H1 (cell line): ENCODE results near the gene ZNF581. TPM values are rescaled to one million over a fixed set of nuclear protein-coding genes. Genes with fewer than 3 reads are reported as not detected.

ENCODE experiments used
- CTCF ChIA-PET: fragments of 300-600 bp; sonication (Branson Sonifier 250); formaldehyde crosslinking; loops from one replicate; lab custom pipeline; 2021; ENCODE audit not compliant: partially characterized antibody; lab: Charles Lee
- POLR2A ChIA-PET: fragments of 300-600 bp; sonication (Branson Sonifier 250); formaldehyde crosslinking; loops from one replicate; lab custom pipeline; 2021; ENCODE audit warnings: inconsistent platforms; ENCODE audit not compliant: partially characterized antibody; lab: Charles Lee
- DNase-seq, 2 experiments: peaks; one replicate each; pipeline versions ENCODE4 v3.0.0 to v3.0.0-alpha.2; 2010 to 2022; ENCODE audit warnings: low spot score in 2 of 2, low read depth in 1 of 2, mixed read lengths in 1 of 2
- FAIRE-seq: peaks from 2 replicates; lab custom pipeline; 2011; peaks lifted over from hg19 to GRCh38; lab: Jason Lieb, UNC
- H2AFZ ChIP-seq: 2 replicates; pipeline ENCODE4 v1.8.1; 2012; ENCODE audit warnings: low read length, inconsistent platforms
- H2AK5ac ChIP-seq: 2 replicates; pipeline ENCODE4 v1.6.1; 2013; ENCODE audit warnings: low read depth, low read length
- H2BK120ac ChIP-seq: replicated peaks from 2 replicates; pipeline ENCODE3; 2013; ENCODE audit warnings: low read depth, low read length, inconsistent platforms
- H2BK12ac ChIP-seq: 2 replicates; pipeline ENCODE4 v1.6.1; 2013; ENCODE audit warnings: low read depth, low read length
- H2BK15ac ChIP-seq: 2 replicates; pipeline ENCODE4 v1.6.1; 2013; ENCODE audit warnings: low read length
- H2BK20ac ChIP-seq: 2 replicates; pipeline ENCODE4 v1.6.1; 2013; ENCODE audit warnings: low read length
- H2BK5ac ChIP-seq: 2 replicates; pipeline ENCODE4 v1.6.1; 2013; ENCODE audit warnings: low read depth, low read length
- H3K14ac ChIP-seq: 2 replicates; pipeline ENCODE4 v1.6.1; 2013; ENCODE audit warnings: inconsistent platforms; ENCODE audit not compliant: insufficient read length
- H3K18ac ChIP-seq: 2 replicates; pipeline ENCODE4 v1.6.1; 2013; ENCODE audit warnings: low read length; ENCODE audit errors: extremely low read depth
- H3K23ac ChIP-seq: 2 replicates; pipeline ENCODE4 v1.6.1; 2013; ENCODE audit warnings: inconsistent platforms; ENCODE audit not compliant: insufficient read length
- H3K23me2 ChIP-seq: 2 replicates; pipeline ENCODE4 v1.6.1; 2013; ENCODE audit warnings: low read depth, low read length
- H3K27ac ChIP-seq: 2 replicates; pipeline ENCODE4 v1.6.1; 2011; ENCODE audit warnings: low read depth, low read length, inconsistent platforms
- H3K27me3 ChIP-seq, 4 experiments: replicated peaks in 1 of 4; 1 replicate in 1 of 4; 2 replicates in 3 of 4; pipeline versions ENCODE4 v1.6.1 to v1.8.1; 2011 to 2013; ENCODE audit warnings: low read length in 3 of 4, mild to moderate bottlenecking in 3 of 4, inconsistent platforms in 2 of 4, mixed read lengths in 2 of 4, moderate library complexity in 1 of 4; ENCODE audit not compliant: control insufficient read depth in 3 of 4, insufficient read depth in 3 of 4; ENCODE audit errors: extremely low read depth in 1 of 4
- H3K36me3 ChIP-seq, 4 experiments: 2 replicates each; pipeline versions ENCODE4 v1.6.1 to v1.8.1; 2011 to 2013; ENCODE audit warnings: mild to moderate bottlenecking in 4 of 4, low read length in 3 of 4, moderate library complexity in 2 of 4, control low read depth in 1 of 4, inconsistent platforms in 1 of 4; ENCODE audit not compliant: insufficient read depth in 4 of 4, control insufficient read depth in 2 of 4
- H3K4ac ChIP-seq: replicated peaks from 2 replicates; pipeline ENCODE3; 2013; ENCODE audit warnings: low read length, low read depth, mixed read lengths, inconsistent platforms; ENCODE audit not compliant: insufficient read length
- H3K4me1 ChIP-seq, 4 experiments: replicated peaks in 1 of 4; 1 replicate in 1 of 4; 2 replicates in 3 of 4; pipeline versions ENCODE4 v1.6.1 to v1.8.1; 2011 to 2013; ENCODE audit warnings: low read length in 3 of 4, inconsistent platforms in 2 of 4, mixed read lengths in 1 of 4; ENCODE audit not compliant: insufficient read depth in 4 of 4, control insufficient read depth in 3 of 4
- H3K4me2 ChIP-seq, 2 experiments: 2 replicates each; pipeline versions ENCODE4 v1.6.1 to v1.8.1; 2011 to 2013; ENCODE audit warnings: low read depth in 2 of 2, low read length in 2 of 2, control low read depth in 1 of 2, inconsistent platforms in 1 of 2, mild to moderate bottlenecking in 1 of 2; ENCODE audit not compliant: insufficient read depth in 1 of 2
- H3K4me3 ChIP-seq, 4 experiments: fragments of 200-600, 300-600 bp in 1 of 4; sonication (generic), shearing (Covaris generic), sonication (Bioruptor Twin) in 1 of 4; 2 replicates each; pipeline versions ENCODE4 v1.5.1 to v1.8.1; 2011 to 2016; ENCODE audit warnings: low read length in 4 of 4, low read depth in 3 of 4, control low read depth in 2 of 4, inconsistent platforms in 2 of 4, mild to moderate bottlenecking in 2 of 4, mixed read lengths in 1 of 4, moderate library complexity in 1 of 4; ENCODE audit not compliant: insufficient read depth in 2 of 4; ENCODE audit errors: extremely low read depth in 1 of 4
- H3K56ac ChIP-seq: replicated peaks from 2 replicates; pipeline ENCODE3; 2013; ENCODE audit warnings: low read depth, mild to moderate bottlenecking, mixed read lengths, low read length, inconsistent platforms; ENCODE audit not compliant: insufficient read length
- H3K79me1 ChIP-seq: 2 replicates; pipeline ENCODE4 v1.6.1; 2013; ENCODE audit warnings: low read depth, low read length, control low read depth
- H3K79me2 ChIP-seq, 2 experiments: 2 replicates each; pipeline versions ENCODE4 v1.6.1 to v1.8.1; 2012 to 2013; ENCODE audit warnings: low read length in 2 of 2, mild to moderate bottlenecking in 2 of 2, inconsistent platforms in 1 of 2; ENCODE audit not compliant: insufficient read depth in 2 of 2, control insufficient read depth in 1 of 2
- H3K9ac ChIP-seq, 4 experiments: replicated peaks in 1 of 4; 1 replicate in 1 of 4; 2 replicates in 3 of 4; pipeline versions ENCODE4 v1.6.1 to v1.8.1; 2011 to 2013; ENCODE audit warnings: low read depth in 3 of 4, low read length in 3 of 4, control low read depth in 2 of 4, mild to moderate bottlenecking in 2 of 4, moderate library complexity in 2 of 4, inconsistent platforms in 1 of 4; ENCODE audit errors: extremely low read depth in 1 of 4
- H3K9me3 ChIP-seq, 2 experiments: 2 replicates each; pipeline versions ENCODE4 v1.6.1 to v1.8.1; 2012 to 2013; ENCODE audit warnings: mild to moderate bottlenecking in 2 of 2, moderate library complexity in 2 of 2, control low read depth in 1 of 2, inconsistent platforms in 1 of 2, low read depth in 1 of 2, low read length in 1 of 2, mixed read lengths in 1 of 2; ENCODE audit not compliant: insufficient read depth in 2 of 2
- H4K20me1 ChIP-seq, 2 experiments: replicated peaks in 1 of 2; 2 replicates each; pipeline versions ENCODE3 to v1.8.1; 2011 to 2013; ENCODE audit warnings: inconsistent platforms in 2 of 2, low read length in 2 of 2, mild to moderate bottlenecking in 1 of 2; ENCODE audit not compliant: insufficient read depth in 2 of 2, control insufficient read depth in 1 of 2
- H4K5ac ChIP-seq: 2 replicates; pipeline ENCODE4 v1.6.1; 2013; ENCODE audit warnings: low read length, low read depth, mixed read lengths, inconsistent platforms; ENCODE audit not compliant: insufficient read length
- H4K8ac ChIP-seq: 2 replicates; pipeline ENCODE4 v1.8.0; 2013; ENCODE audit warnings: mild to moderate bottlenecking, moderate library complexity, low read length, inconsistent platforms; ENCODE audit not compliant: insufficient read depth; ENCODE audit errors: extremely low read depth
- H4K91ac ChIP-seq: replicated peaks from 2 replicates; pipeline ENCODE3; 2013; ENCODE audit warnings: low read length, mixed read lengths, inconsistent platforms; ENCODE audit not compliant: insufficient read length
- ASH2L ChIP-seq: fragments of 200-600, 300-600 bp; sonication (generic); IDR thresholded peaks from one replicate; pipeline ENCODE4 v1.7.1; 2017; ENCODE audit warnings: low read length
- BRCA1 ChIP-seq: IDR thresholded peaks from 2 replicates; pipeline ENCODE4 v1.6.1; 2012; ENCODE audit warnings: low read depth, low read length, improper control_type of control experiment
- CREB1 ChIP-seq: IDR thresholded peaks from 2 replicates; pipeline ENCODE4 v1.6.1; 2012; ENCODE audit warnings: inconsistent platforms
- HDAC6 ChIP-seq: IDR thresholded peaks from one replicate; pipeline ENCODE4 v1.7.1; 2012; ENCODE audit warnings: low read depth, mild to moderate bottlenecking, inconsistent platforms, low read length, moderate library complexity
- POLR2AphosphoS5 ChIP-seq: IDR thresholded peaks from 2 replicates; pipeline ENCODE4 v1.6.1; 2011; ENCODE audit warnings: low read depth, low read length
- POU5F1 ChIP-seq: IDR thresholded peaks from 2 replicates; pipeline ENCODE4 v1.6.1; 2011; ENCODE audit warnings: low read depth, mild to moderate bottlenecking, low read length, moderate library complexity
- SRF ChIP-seq: IDR thresholded peaks from 2 replicates; pipeline ENCODE4 v1.6.1; 2011; ENCODE audit warnings: mild to moderate bottlenecking, low read depth, low read length, moderate library complexity
- TAF1 ChIP-seq: IDR thresholded peaks from 2 replicates; pipeline ENCODE4 v1.6.1; 2011; ENCODE audit warnings: mild to moderate bottlenecking, low read depth, low read length
- TCF12 ChIP-seq: IDR thresholded peaks from 2 replicates; pipeline ENCODE4 v1.6.1; 2011; ENCODE audit warnings: low read depth, mild to moderate bottlenecking, low read length
- YY1 ChIP-seq: IDR thresholded peaks from 2 replicates; pipeline ENCODE4 v1.6.1; 2011; ENCODE audit warnings: low read depth, mild to moderate bottlenecking, low read length
- ZNF274 ChIP-seq: IDR thresholded peaks from 2 replicates; pipeline ENCODE4 v1.7.0; 2012; ENCODE audit warnings: low read length, borderline replicate concordance; ENCODE audit errors: extremely low read depth
- WGBS, 2 experiments: shearing (Covaris generic) in 1 of 2; methylation state at CpG; one replicate each; pipeline versions ENCODE4 v1.1.6 to v1.1.7; 2013 to 2015; ENCODE audit warnings: low lambda C conversion rate in 2 of 2, mixed read lengths in 2 of 2, inconsistent platforms in 1 of 2, low coverage in 1 of 2, missing lambda C conversion rate in 1 of 2; ENCODE audit not compliant: insufficient replicate concordance in 2 of 2, insufficient coverage in 1 of 2, insufficient read length in 1 of 2; ENCODE audit errors: extremely low coverage in 1 of 2, missing lambda C conversion rate in 1 of 2; 5-methylcytosine and 5-hydroxymethylcytosine counted together
- polyA plus RNA-seq, 7 experiments: library from polyadenylated mRNA; depleted of rRNA in 3 of 7; stranded (reverse) in 5 of 7; unstranded in 2 of 7; fragments of >200 nt in 5 of 7; fragments of 200-250 nt in 2 of 7; gene quantifications; 1 replicate in 5 of 7; 2 replicates in 1 of 7; 4 replicates in 1 of 7; pipeline versions ENCODE4 v1.2.1 to v1.2.3, GENCODE V29; 2011 to 2013; ENCODE audit warnings: missing spikeins in 2 of 7, mixed read lengths in 2 of 7
- total RNA-seq: library from RNA; stranded (reverse); fragmentation: NEBNext Ultra II Directional; extraction: Animal tissue kit (Norgen Biotek cat#: 25700); gene quantifications from 2 replicates; pipeline ENCODE4 v1.2.1, GENCODE V29; 2021

Gene ZNF581
- total and polyA plus RNA-seq, 2 of the 8 experiments (the other 6 are each of a cell fraction or from before 2014, with no cell fraction given): 73.0 to 76.1 TPM

DNA sequence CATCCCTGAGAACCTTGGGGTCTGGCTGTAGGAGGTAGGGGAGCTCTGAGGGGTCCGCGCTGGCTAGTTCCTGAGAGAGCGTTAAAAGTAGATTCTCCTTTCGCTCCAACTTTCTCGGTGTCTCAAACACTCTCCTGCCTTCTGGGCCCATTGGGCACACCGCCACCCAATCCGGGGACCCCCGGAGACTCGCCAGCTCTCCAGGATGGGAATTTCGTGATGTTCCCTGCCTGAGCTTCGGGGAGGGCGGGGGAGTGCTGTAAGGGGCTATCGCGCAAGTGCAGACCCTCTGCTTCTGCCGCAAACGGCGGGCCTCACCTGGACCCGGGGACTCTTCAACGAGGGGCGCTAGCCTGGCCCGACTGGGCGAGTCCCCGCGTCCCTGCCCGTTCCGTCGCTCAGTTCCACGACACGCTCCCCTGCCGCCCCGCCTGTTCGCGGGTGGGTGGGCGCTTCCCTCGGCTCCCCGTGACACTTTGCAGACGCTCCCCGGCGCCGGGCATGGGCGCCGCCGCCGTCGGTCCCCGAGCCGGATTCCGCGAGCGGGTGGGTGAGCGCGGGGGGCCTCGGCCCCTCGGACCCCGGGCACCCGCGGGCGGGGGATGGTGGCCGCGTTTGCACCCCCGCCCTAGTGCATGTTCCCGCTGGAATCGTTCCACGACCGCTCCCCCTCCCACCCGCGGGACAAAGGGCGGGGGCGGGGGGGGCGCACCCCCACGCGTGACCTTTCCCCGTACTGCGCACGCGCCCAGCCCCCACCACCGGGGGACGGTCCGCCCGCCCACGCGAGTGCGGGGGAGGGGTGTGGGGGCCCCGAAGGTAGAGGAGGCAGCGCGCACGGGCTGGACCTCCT, 4.5 kb downstream of the ZNF581 start, which contains the start of gene CCDC106:
CCDC106 (plus strand) TSS at position 481 of the 853 bp plus-strand sequence. CDS start 835 bp downstream, outside the sequence.
- ChIA-PET POLR2A (interaction anchor here (0.6 to 9.2 kb wide), 19 partner anchors 9 to 494 kb away, joined by 3 to 96 read pairs (median 4); partner anchors contain the start of genes FIZ1, NAT14, UBE2S and ZNF628), CTCF (interaction anchor here (0.9 to 6.9 kb wide), 6 partner anchors 11 to 700 kb away, joined by 4 to 56 read pairs (median 5); partner anchors contain the start of gene ZNF865)
- H2BK120ac ChIP-seq: no peak within 1 kb of the TSS
- no peaks in the 10 kb centered on the region for H3K27me3 ChIP-seq
- peak within 1 kb of the TSS; percentile 83; the same call in 1 of the 2 replicates for H2BK5ac ChIP-seq
- H3K9me3 ChIP-seq: no peaks in the 10 kb centered on the region
- H4K91ac ChIP-seq: peak within 1 kb of the TSS; percentile 54
- H3K4me3 ChIP-seq: peak within 1 kb of the TSS; percentile 72 to 85 (median 78)
- peak within 1 kb of the TSS; percentile 63 for H4K8ac ChIP-seq
- peak within 1 kb of the TSS; percentile 78 to 81 for H3K4me2 ChIP-seq
- peak within 1 kb of the TSS; percentile 27 for H3K14ac ChIP-seq
- H3K79me2 ChIP-seq: peaks cover 4 to 21% of the 10 kb centered on the region in 2 experiments; a peak in 3 of 4 replicates
- H2AK5ac ChIP-seq: no peak within 1 kb of the TSS
- H3K36me3 ChIP-seq: peaks cover 7 to 13% (median 11%) of the 10 kb centered on the region in 4 experiments
- H3K18ac ChIP-seq: peak within 1 kb of the TSS; percentile 87
- H3K23me2 ChIP-seq: peaks cover 18% of the 10 kb centered on the region
- peak within 1 kb of the TSS; percentile 74 for H3K4ac ChIP-seq
- H3K56ac ChIP-seq: peak within 1 kb of the TSS; percentile 80
- H3K9ac ChIP-seq: peak within 1 kb of the TSS in 3 of 4 experiments; percentile 55 to 66 (median 60); a peak in 6 of 7 replicates
- no peak within 1 kb of the TSS for H2BK15ac ChIP-seq
- FAIRE-seq (no peak), DNase-seq (peak in 1 of 2 experiments; percentile 89)
- 0 out of 2 replicates have a peak within 1 kb of the TSS, but pooled peaks have one; percentile 58 for H3K27ac ChIP-seq
- H2BK20ac ChIP-seq: no peak within 1 kb of the TSS
- peaks cover 0 to 4% of the 10 kb centered on the region in 2 experiments for H4K20me1 ChIP-seq
- no peak within 1 kb of the TSS; the same call in 1 of the 2 replicates for H2AFZ ChIP-seq
- H4K5ac ChIP-seq: peak within 1 kb of the TSS; percentile 70
- no peak within 1 kb of the TSS for H2BK12ac ChIP-seq
- peaks cover 13% of the 10 kb centered on the region for H3K79me1 ChIP-seq
- H3K23ac ChIP-seq: no peak within 1 kb of the TSS
- WGBS, 2 experiments: 2% methylated on average over 43 of the region's 87 CpGs; no CpG with 5 or more reads in 1 of the 2 experiments
- peaks cover 0 to 17% (median 8%) of the 10 kb centered on the region in 4 experiments; a peak in 6 of 7 replicates for H3K4me1 ChIP-seq
- no peak for TF ChIP-seq HDAC6
- TF ChIP-seq POU5F1: no peak
- TF ChIP-seq SRF: no peak
- TF ChIP-seq ZNF274: no peak
- TF ChIP-seq TAF1: no peak
- TF ChIP-seq BRCA1: 0 out of 2 replicates have a peak, but pooled peaks have one; percentile 4
- no peak for TF ChIP-seq POLR2AphosphoS5
- peak; percentile 72 for TF ChIP-seq ASH2L
- no peak for TF ChIP-seq TCF12
- TF ChIP-seq YY1: peak; percentile 61; the same call in 1 of the 2 replicates
- TF ChIP-seq CREB1: no peak
